GM23338 (cell line): ENCODE data around the gene MRPL27. TPM values are rescaled to one million over a fixed set of nuclear protein-coding genes. Genes with fewer than 3 reads are reported as not detected.

ENCODE experiments used
- ATAC-seq: fragments of 200-7000 bp; cut with Tn5 transposase; 3 replicates; pipeline ENCODE4 v1.9.1; 2020
- DNase-seq: peaks from one replicate; pipeline ENCODE4 v3.0.0-alpha.2; 2015; ENCODE audit warnings: low spot score
- H2AFZ ChIP-seq: fragments of 200-600 bp; sonication (generic); 2 replicates; pipeline ENCODE4 v1.8.0; 2016; ENCODE audit warnings: antibody characterized with exemption, mild to moderate bottlenecking, moderate library complexity
- H3F3A ChIP-seq: fragments of 200-600 bp; sonication (generic); replicated peaks from 2 replicates; pipeline ENCODE4 v1.8.0; 2017; ENCODE audit warnings: antibody characterized with exemption, mixed run types, low read depth
- H3K27ac ChIP-seq: fragments of 200-600 bp; sonication (generic); 2 replicates; pipeline ENCODE4 v1.6.1; 2016; ENCODE audit warnings: low read depth
- H3K27me3 ChIP-seq: fragments of 200-600 bp; sonication (generic); 2 replicates; pipeline ENCODE4 v1.8.0; 2016; ENCODE audit warnings: mild to moderate bottlenecking, mixed run types, moderate library complexity; ENCODE audit not compliant: insufficient read depth
- H3K36me3 ChIP-seq: fragments of 200-600 bp; sonication (generic); 2 replicates; pipeline ENCODE4 v1.8.0; 2016; ENCODE audit warnings: mild to moderate bottlenecking; ENCODE audit not compliant: insufficient read depth
- H3K4me1 ChIP-seq: fragments of 200-600 bp; sonication (generic); 2 replicates; pipeline ENCODE4 v1.8.0; 2016; ENCODE audit warnings: mild to moderate bottlenecking, moderate library complexity; ENCODE audit not compliant: insufficient read depth
- H3K4me2 ChIP-seq: fragments of 200-600 bp; sonication (generic); 2 replicates; pipeline ENCODE4 v1.7.1; 2017; ENCODE audit warnings: mixed run types
- H3K4me3 ChIP-seq: fragments of 200-600 bp; sonication (generic); 2 replicates; pipeline ENCODE4 v1.6.1; 2016; ENCODE audit warnings: mixed run types
- H3K79me2 ChIP-seq: fragments of 200-600 bp; sonication (generic); replicated peaks from 2 replicates; pipeline ENCODE4 v1.8.0; 2017; ENCODE audit warnings: mild to moderate bottlenecking; ENCODE audit not compliant: insufficient read depth
- H3K9me2 ChIP-seq: fragments of 200-600 bp; sonication (generic); 2 replicates; pipeline ENCODE4 v1.8.0; 2017; ENCODE audit not compliant: insufficient read depth
- H4K20me1 ChIP-seq: fragments of 200-600 bp; sonication (generic); replicated peaks from 2 replicates; pipeline ENCODE4 v1.8.0; 2017; ENCODE audit warnings: mild to moderate bottlenecking; ENCODE audit not compliant: insufficient read depth
- H3K27ac Mint-ChIP-seq: 2 replicates; pipeline ENCODE4 v1.8.0; 2020; ENCODE audit warnings: inconsistent platforms, mild to moderate bottlenecking, moderate library complexity, mixed read lengths
- H3K27me3 Mint-ChIP-seq: 3 replicates; pipeline ENCODE4 v1.8.0; 2022; ENCODE audit warnings: low read depth, mild to moderate bottlenecking, moderate library complexity, mixed read lengths, inconsistent platforms; ENCODE audit not compliant: insufficient read depth, poor library complexity
- H3K36me3 Mint-ChIP-seq: 3 replicates; pipeline ENCODE4 v1.8.0; 2021; ENCODE audit warnings: low read depth, mild to moderate bottlenecking, inconsistent platforms, moderate library complexity, mixed read lengths
- H3K4me1 Mint-ChIP-seq: 3 replicates; pipeline ENCODE4 v1.8.0; 2020; ENCODE audit warnings: mild to moderate bottlenecking, inconsistent platforms, mixed read lengths
- H3K4me3 Mint-ChIP-seq: 3 replicates; pipeline ENCODE4 v1.8.0; 2021; ENCODE audit warnings: moderate library complexity, mild to moderate bottlenecking, inconsistent platforms, mixed read lengths
- H3K9me3 Mint-ChIP-seq: 3 replicates; pipeline ENCODE4 v1.8.0; 2020; ENCODE audit warnings: moderate library complexity, mild to moderate bottlenecking, inconsistent platforms, mixed read lengths
- CREB1 ChIP-seq: fragments of 250-450 bp; sonication (Bioruptor Pico); IDR thresholded peaks from 2 replicates; pipeline ENCODE4 v1.5.0; 2020; ENCODE audit warnings: low read depth, mild to moderate bottlenecking, moderate library complexity
- CTCF ChIP-seq, 2 experiments: fragments of 200-600 bp in 1 of 2; sonication (generic) in 1 of 2; conservative IDR thresholded peaks; 2 replicates each; pipeline versions ENCODE4 v1.5.1 to v1.6.1; 2016 to 2017; ENCODE audit warnings: antibody characterized with exemption in 2 of 2, low read depth in 2 of 2, mild to moderate bottlenecking in 2 of 2, moderate library complexity in 1 of 2
- ETS1 ChIP-seq: IDR thresholded peaks from 2 replicates; pipeline ENCODE4 v1.6.1; 2016; ENCODE audit warnings: antibody characterized with exemption
- EZH2 ChIP-seq: fragments of 200-600 bp; sonication (generic); IDR thresholded peaks from one replicate; pipeline ENCODE4 v1.8.0; 2017; ENCODE audit warnings: antibody characterized with exemption, mild to moderate bottlenecking, low read depth; ENCODE audit not compliant: unreplicated experiment
- EZH2phosphoT487 ChIP-seq: fragments of 200-600 bp; sonication (generic); IDR thresholded peaks from one replicate; pipeline ENCODE4 v1.8.1; 2018; ENCODE audit warnings: antibody characterized with exemption; ENCODE audit not compliant: unreplicated experiment
- JUNB ChIP-seq: IDR thresholded peaks from one replicate; pipeline ENCODE4 v1.6.1; 2016; ENCODE audit warnings: antibody characterized with exemption; ENCODE audit not compliant: unreplicated experiment
- NANOG ChIP-seq: IDR thresholded peaks from 2 replicates; pipeline ENCODE4 v1.6.1; 2016; ENCODE audit warnings: antibody characterized with exemption, borderline replicate concordance
- POLR2AphosphoS5 ChIP-seq: IDR thresholded peaks from 2 replicates; pipeline ENCODE4 v1.6.1; 2016; ENCODE audit warnings: antibody characterized with exemption, low read depth
- REST ChIP-seq: IDR thresholded peaks from one replicate; pipeline ENCODE4 v1.6.1; 2018; ENCODE audit warnings: antibody characterized with exemption; ENCODE audit not compliant: unreplicated experiment
- STAT1 ChIP-seq: IDR thresholded peaks from one replicate; pipeline ENCODE4 v1.6.1; 2016; ENCODE audit warnings: antibody characterized with exemption; ENCODE audit not compliant: unreplicated experiment
- ZNF114 ChIP-seq: fragments of 250-450 bp; sonication (Bioruptor Pico); IDR thresholded peaks from 2 replicates; pipeline ENCODE4 v1.5.0; 2020; ENCODE audit warnings: mild to moderate bottlenecking, moderate library complexity
- ZNF331 ChIP-seq: fragments of 250-450 bp; sonication (Bioruptor Pico); IDR thresholded peaks from 2 replicates; pipeline ENCODE4 v1.5.0; 2020; ENCODE audit warnings: low read depth, mild to moderate bottlenecking, moderate library complexity
- ZNF462 ChIP-seq: fragments of 250-450 bp; sonication (Bioruptor Pico); IDR thresholded peaks from 2 replicates; pipeline ENCODE4 v1.5.0; 2020; ENCODE audit warnings: mild to moderate bottlenecking, moderate library complexity
- polyA plus RNA-seq: library from polyadenylated mRNA; unstranded; fragments of >200 nt; fragmentation: Nextera tagmentation; extraction: Ambion mirVana; gene quantifications from 2 replicates; pipeline ENCODE4 v1.2.1, GENCODE V29; 2016
- total RNA-seq: library from RNA; depleted of rRNA; stranded (reverse); fragments of >200 nt; shearing (Covaris generic); gene quantifications from 2 replicates; pipeline ENCODE4 v1.2.3, GENCODE V29; 2014

Gene MRPL27
- total and polyA plus RNA-seq, 2 experiments from 2014 or later: 74.3 to 227 TPM

- Mint-ChIP-seq H3K27ac (no peak overlapping the region), H3K27me3 (peaks cover 18% of the 10 kb centered on the region), H3K4me1 (peaks cover 25% of the 10 kb centered on the region), H3K9me3 (no peaks in the 10 kb centered on the region; the same call in 2 of the 3 replicates), H3K36me3 (peaks cover 26% of the 10 kb centered on the region), H3K4me3 (no peak overlapping the region)
- peaks cover 6% of the 10 kb centered on the region; the same call in 1 of the 2 replicates for H4K20me1 ChIP-seq
- DNase-seq (no peak), ATAC-seq (no peak)
- H3F3A ChIP-seq: no peaks in the 10 kb centered on the region
- no peak for TF ChIP-seq EZH2
- no peak for TF ChIP-seq ETS1
- no peak for TF ChIP-seq JUNB
- no peak for TF ChIP-seq REST
- TF ChIP-seq EZH2phosphoT487: no peak
- TF ChIP-seq CREB1: no peak
- no peak for TF ChIP-seq ZNF462 (CRISPR knock-in tag)
- no peak for TF ChIP-seq POLR2AphosphoS5
- TF ChIP-seq ZNF331: no peak
- no peak for TF ChIP-seq ZNF114 (CRISPR knock-in tag)
- no peak for TF ChIP-seq NANOG
- TF ChIP-seq CTCF (conservative IDR thresholded peaks at IDR 0.05; ENCODE audit: low read depth in 2 of 2): no peak
- no peak for TF ChIP-seq STAT1
- no peak overlapping the region for H3K4me3 ChIP-seq
- H3K27me3 ChIP-seq: no peaks in the 10 kb centered on the region
- H3K4me1 ChIP-seq: peaks cover 11% of the 10 kb centered on the region
- H3K79me2 ChIP-seq: peaks cover 29% of the 10 kb centered on the region
- no peaks in the 10 kb centered on the region for H3K9me2 ChIP-seq
- no peak overlapping the region for H3K27ac ChIP-seq
- no peaks in the 10 kb centered on the region for H3K36me3 ChIP-seq
- no peak overlapping the region for H2AFZ ChIP-seq
- H3K4me2 ChIP-seq: no peak overlapping the region
These were observed 22.3 kb downstream of the MRPL27 start for GRCh38 chr17:50350733-50351132.
